ENCODE measurements around the gene ZMIZ1. TPM values are rescaled to one million over a fixed set of nuclear protein-coding genes. Genes with fewer than 3 reads are reported as not detected.
A peak's percentile ranks its signal among the peaks of the same experiment; 100 is the strongest.

Gene ZMIZ1
- total RNA-seq, 1 experiment from 2014 or later = 34.2 TPM

GRCh38 chr10:79147796-79148451 is 79.2 kb downstream of the ZMIZ1 start:
- POLR2A ChIA-PET = no interaction called here
- in situ Hi-C loops (cut with HindIII; ENCODE audit: low pct_unique_long_range_greater_than_20kb, low sequenced_read_pairs) = no loop called here
- TF ChIP-seq POLR2AphosphoS5 (IDR thresholded peaks at IDR 0.05; ENCODE audit: low read depth, low read length) = no peak
- no peak for TF ChIP-seq REST (IDR thresholded peaks at IDR 0.05; ENCODE audit: insufficient read depth in 1 of 2, low read depth in 2 of 2, low read length in 1 of 2)
- no peak for TF ChIP-seq TCF7L2 (IDR thresholded peaks at IDR 0.05; ENCODE audit: low read depth, low read length)
- no peak for TF ChIP-seq SIN3A (IDR thresholded peaks at IDR 0.05; ENCODE audit: borderline replicate concordance, insufficient read depth, low read depth, low read length)
- no peak for TF ChIP-seq CTCF (IDR thresholded peaks at IDR 0.05)

GRCh38 chr10:79148452-79149344 is 79.9 kb downstream of the ZMIZ1 start:
- intact Hi-C loops (cut with micrococcal nuclease; ENCODE audit: unreplicated experiment) = no loop called here
- Histone ChIP-seq H3K36me3 (ENCODE audit: control insufficient read depth, insufficient read depth, low read length) (no peaks in the 10 kb centered on the region), H3K27ac (ENCODE audit: low read length) (peak overlapping the region; percentile 52), H3K4me1 (ENCODE audit: control insufficient read depth, insufficient read depth, low read length) (peaks cover 38% of the 10 kb centered on the region), H3K27me3 (ENCODE audit: control insufficient read depth, insufficient read depth, low read length) (no peaks in the 10 kb centered on the region), H3K4me3 (ENCODE audit: low read depth in 2 of 2, low read length in 2 of 2) (no peak overlapping the region), H3K9me3 (ENCODE audit: control insufficient read depth, insufficient read depth, low read depth, low read length) (no peaks in the 10 kb centered on the region)
- DNase-seq (ENCODE audit: low read depth, low spot score) (no peak), ATAC-seq (0 out of 2 replicates have a peak, but pooled peaks have one; percentile 2)
- in situ Hi-C loops (cut with HindIII; ENCODE audit: low pct_unique_long_range_greater_than_20kb, low sequenced_read_pairs) = no loop called here
- ChIA-PET CTCF (interaction anchor here (0.8 kb wide), 1 partner anchor 47 kb away, joined by 3 read pairs; no protein-coding TSS in a partner anchor), POLR2A (interaction anchor here (0.6 kb wide), 1 partner anchor 1456 kb away, joined by 13 read pairs; no protein-coding TSS in a partner anchor)
- TF ChIP-seq CTCF (IDR thresholded peaks at IDR 0.05) (no peak), REST (IDR thresholded peaks at IDR 0.05; ENCODE audit: insufficient read depth in 1 of 2, low read depth in 2 of 2, low read length in 1 of 2) (no peak), POLR2AphosphoS5 (IDR thresholded peaks at IDR 0.05; ENCODE audit: low read depth, low read length) (no peak), SIN3A (IDR thresholded peaks at IDR 0.05; ENCODE audit: borderline replicate concordance, insufficient read depth, low read depth, low read length) (no peak)
- no TSS peak for BruUV-seq (replicated peaks)

More at GRCh38 chr10:79147796-79148451, 79.2 kb downstream of the ZMIZ1 start:
- H3K4me3 ChIP-seq (ENCODE audit: low read depth in 2 of 2, low read length in 2 of 2) = no peak overlapping the region
- DNase-seq (ENCODE audit: low read depth, low spot score) = no peak
- no peak for ATAC-seq
- no peaks in the 10 kb centered on the region for H3K27me3 ChIP-seq (ENCODE audit: control insufficient read depth, insufficient read depth, low read length)
- H3K9me3 ChIP-seq (ENCODE audit: control insufficient read depth, insufficient read depth, low read depth, low read length) = no peaks in the 10 kb centered on the region
- CTCF ChIA-PET = interaction anchor here (0.8 kb wide), 1 partner anchor 48 kb away, joined by 3 read pairs; no protein-coding TSS in a partner anchor
- peaks cover 38% of the 10 kb centered on the region for H3K4me1 ChIP-seq (ENCODE audit: control insufficient read depth, insufficient read depth, low read length)
- H3K27ac ChIP-seq (ENCODE audit: low read length) = no peak overlapping the region
- BruUV-seq (replicated peaks) = no TSS peak
- H3K36me3 ChIP-seq (ENCODE audit: control insufficient read depth, insufficient read depth, low read length) = no peaks in the 10 kb centered on the region
- intact Hi-C loops (cut with micrococcal nuclease; ENCODE audit: unreplicated experiment) = no loop called here
